Activated CD4-positive, alpha-beta memory T cell treated with anti-CD3 and anti-CD28 coated beads, Interleukin-2, amount 10 ng/mL, durations not matched to agents 7 days and 5 days (primary cell): ENCODE measurements around the gene FGGY. TPM values are rescaled to one million over a fixed set of nuclear protein-coding genes. Genes with fewer than 3 reads are reported as not detected.

Source experiments
- CTCF ChIA-PET: fragments of 350-600 bp; sonication (Branson Sonifier 250); formaldehyde crosslinking; loops from one replicate; lab custom pipeline; 2021; ENCODE audit warnings: antibody characterized with exemption, inconsistent platforms; lab: Charles Lee
- POLR2A ChIA-PET: fragments of 350-600 bp; sonication (Branson Sonifier 250); formaldehyde crosslinking; loops from one replicate; lab custom pipeline; 2021; ENCODE audit warnings: antibody characterized with exemption; lab: Charles Lee
- DNase-seq: peaks from one replicate; pipeline ENCODE4 v3.0.0-alpha.2; 2020
- H3K27ac Mint-ChIP-seq: one replicate; pipeline ENCODE4 v1.8.0; 2021; ENCODE audit warnings: mild to moderate bottlenecking, mixed read lengths
- H3K27me3 Mint-ChIP-seq: one replicate; pipeline ENCODE4 v1.8.0; 2021; ENCODE audit warnings: mixed read lengths
- H3K36me3 Mint-ChIP-seq: one replicate; pipeline ENCODE4 v1.8.0; 2021; ENCODE audit warnings: low read depth, mixed read lengths
- H3K4me1 Mint-ChIP-seq: one replicate; pipeline ENCODE4 v1.8.0; 2021; ENCODE audit warnings: mixed read lengths
- H3K4me3 Mint-ChIP-seq: one replicate; pipeline ENCODE4 v1.8.0; 2021; ENCODE audit warnings: mild to moderate bottlenecking, mixed read lengths
- H3K9me3 Mint-ChIP-seq: one replicate; pipeline ENCODE4 v1.8.0; 2021; ENCODE audit warnings: mixed read lengths
- total RNA-seq, 2 experiments: library from RNA; stranded (reverse); gene quantifications; one replicate each; pipeline ENCODE4 v1.2.3, GENCODE V29; 2021

Gene FGGY
- total RNA-seq, 2 experiments from 2014 or later, result 7.0 to 7.7 TPM

DNA sequence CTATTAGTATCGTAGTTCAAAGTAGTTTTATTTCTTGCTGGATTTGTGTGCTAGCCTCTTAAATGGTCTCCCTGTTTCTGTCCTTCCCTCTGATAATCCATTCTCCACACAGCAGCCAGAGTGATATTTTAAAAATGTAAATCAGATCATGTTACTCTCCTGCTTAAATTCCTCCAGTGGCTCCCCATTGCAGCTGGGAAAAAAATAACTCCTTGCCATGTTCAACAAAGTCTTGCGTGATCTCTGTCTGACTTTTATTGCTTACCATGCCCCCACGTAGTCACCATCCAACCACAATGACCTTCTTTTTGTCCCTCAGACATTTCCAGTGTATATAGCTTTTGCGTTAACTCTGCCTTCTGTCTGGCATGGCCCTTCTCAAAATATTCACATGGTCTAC is 178.8 kb downstream of the FGGY start:
- H3K4me3 Mint-ChIP-seq, result no peak overlapping the region
- H3K9me3 Mint-ChIP-seq, result peaks cover 5% of the 10 kb centered on the region
- no peaks in the 10 kb centered on the region for H3K27me3 Mint-ChIP-seq
- no peak for DNase-seq
- ChIA-PET POLR2A (interaction anchor here (2.3 kb wide), 1 partner anchor 11 kb away, joined by 6 read pairs; no protein-coding TSS in a partner anchor), CTCF (no interaction called here)
- peaks cover 19% of the 10 kb centered on the region for H3K4me1 Mint-ChIP-seq
- peaks cover 7% of the 10 kb centered on the region for H3K36me3 Mint-ChIP-seq
- no peak overlapping the region for H3K27ac Mint-ChIP-seq

DNA sequence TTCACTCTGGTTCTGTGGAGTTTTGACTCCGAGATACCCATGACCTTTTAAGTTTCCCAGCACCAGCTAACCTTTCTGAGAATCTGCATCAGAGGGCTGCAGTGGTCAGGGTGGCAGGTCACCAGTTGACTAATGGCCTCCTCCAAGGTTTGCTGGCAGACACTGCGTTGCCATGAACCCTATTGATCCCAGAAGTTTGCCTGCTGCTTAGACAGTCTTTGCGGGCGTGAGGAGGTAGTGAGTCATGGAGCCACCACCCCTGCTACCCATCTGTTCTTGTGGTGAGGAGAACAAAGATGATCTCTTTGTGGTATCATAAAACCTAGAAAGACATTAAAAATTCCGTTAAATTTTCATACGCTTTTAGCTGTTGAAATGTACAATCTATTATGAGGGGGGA is 180.4 kb downstream of the FGGY start:
- CTCF ChIA-PET, result no interaction called here
- no peak overlapping the region for H3K4me3 Mint-ChIP-seq
- peak; percentile 70 for DNase-seq
- H3K27ac Mint-ChIP-seq, result peak overlapping the region; percentile 28
- no peaks in the 10 kb centered on the region for H3K27me3 Mint-ChIP-seq
- peaks cover 7% of the 10 kb centered on the region for H3K36me3 Mint-ChIP-seq
- POLR2A ChIA-PET, result interaction anchor here (1.0 to 2.3 kb wide), 2 partner anchors 10 to 93 kb away, joined by 3 to 6 read pairs; no protein-coding TSS in a partner anchor
- peaks cover 5% of the 10 kb centered on the region for H3K9me3 Mint-ChIP-seq
- peaks cover 19% of the 10 kb centered on the region for H3K4me1 Mint-ChIP-seq

DNA sequence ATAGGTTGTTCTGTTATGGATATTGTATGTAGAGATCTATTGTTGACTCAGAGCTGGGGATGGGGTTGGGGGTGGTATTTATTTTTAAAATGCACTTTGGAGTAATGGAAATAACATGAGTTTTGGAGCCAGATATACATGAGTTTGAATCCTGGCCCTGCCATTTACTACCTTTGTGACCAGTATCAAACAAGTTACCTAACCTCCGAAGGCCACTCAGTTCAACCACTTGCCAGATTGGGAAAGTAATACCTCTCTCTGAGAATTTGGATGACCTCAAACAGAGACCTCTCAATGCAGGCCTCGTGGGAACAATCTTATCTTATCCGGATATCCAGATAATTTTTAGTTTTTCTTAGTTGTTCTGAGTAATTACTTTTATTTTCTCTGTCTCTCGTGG is 181.0 kb downstream of the FGGY start:
- POLR2A ChIA-PET, result interaction anchor here (1.0 to 2.3 kb wide), 2 partner anchors 9 to 93 kb away, joined by 3 to 6 read pairs; no protein-coding TSS in a partner anchor
- DNase-seq, result no peak
- Mint-ChIP-seq H3K9me3 (peaks cover 2% of the 10 kb centered on the region), H3K27ac (peak overlapping the region; percentile 28), H3K4me1 (peaks cover 19% of the 10 kb centered on the region), H3K36me3 (peaks cover 4% of the 10 kb centered on the region), H3K27me3 (no peaks in the 10 kb centered on the region), H3K4me3 (no peak overlapping the region)
- CTCF ChIA-PET, result no interaction called here

DNA sequence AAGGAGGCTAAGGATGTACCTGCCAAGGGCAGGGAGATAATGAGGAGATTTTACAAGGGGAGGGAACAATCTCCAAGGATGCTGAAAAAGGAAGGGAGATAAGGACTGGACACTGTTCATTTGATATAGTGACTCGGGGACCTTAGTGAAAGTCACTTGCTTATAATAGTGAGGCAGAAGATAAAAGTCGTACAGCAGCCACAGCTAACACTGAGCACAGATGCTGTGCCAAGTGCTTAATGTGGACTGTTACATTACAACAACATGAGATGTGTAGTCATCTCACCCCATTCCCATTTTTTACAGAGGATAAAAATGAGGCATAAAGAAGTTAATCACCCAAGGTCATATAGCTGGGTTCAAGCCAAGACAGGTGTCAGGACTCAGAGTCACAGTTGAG is 181.9 kb downstream of the FGGY start:
- CTCF ChIA-PET, result no interaction called here
- POLR2A ChIA-PET, result no interaction called here
- Mint-ChIP-seq H3K4me3 (no peak overlapping the region), H3K27me3 (no peaks in the 10 kb centered on the region), H3K9me3 (peaks cover 2% of the 10 kb centered on the region), H3K4me1 (peaks cover 23% of the 10 kb centered on the region), H3K27ac (no peak overlapping the region), H3K36me3 (peaks cover 4% of the 10 kb centered on the region)
- no peak for DNase-seq

DNA sequence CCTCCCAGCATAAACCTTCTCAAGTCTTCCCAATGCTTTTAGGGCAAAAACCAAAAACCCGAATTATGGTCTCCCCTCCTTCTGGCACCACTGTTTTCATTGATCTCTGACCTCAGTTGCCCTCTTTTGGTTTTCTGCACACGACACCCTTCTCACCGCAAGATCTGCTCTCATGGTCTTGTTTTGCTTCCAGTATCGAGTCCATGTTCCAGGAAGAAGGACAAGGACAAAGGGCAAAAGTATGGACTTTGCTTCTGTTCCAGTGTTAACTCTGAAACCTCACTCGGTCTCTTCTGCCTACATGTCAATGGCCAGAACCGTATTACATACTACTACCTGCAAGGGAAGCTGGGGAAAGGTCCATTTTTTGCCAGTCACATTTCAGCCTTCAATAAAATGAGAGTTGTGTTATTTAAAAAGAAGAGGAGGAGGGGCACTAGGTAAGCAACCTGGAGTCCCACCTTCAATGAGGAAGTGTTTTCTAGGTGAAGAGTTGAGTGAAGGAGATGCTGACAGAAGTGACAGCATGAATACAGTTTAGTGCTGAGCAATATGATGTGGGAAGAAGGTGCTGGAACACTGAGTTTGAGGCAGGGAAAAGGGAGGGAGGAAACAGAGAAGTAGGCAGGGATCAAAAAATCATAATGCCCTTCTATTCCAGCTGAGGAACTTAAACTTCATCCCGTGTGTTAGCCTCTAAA is 183.4 kb downstream of the FGGY start:
- Mint-ChIP-seq H3K4me1 (peaks cover 29% of the 10 kb centered on the region), H3K4me3 (no peak overlapping the region), H3K27ac (no peak overlapping the region), H3K9me3 (peaks cover 2% of the 10 kb centered on the region), H3K36me3 (peaks cover 4% of the 10 kb centered on the region), H3K27me3 (no peaks in the 10 kb centered on the region)
- POLR2A ChIA-PET, result no interaction called here
- DNase-seq, result no peak
- CTCF ChIA-PET, result no interaction called here

DNA sequence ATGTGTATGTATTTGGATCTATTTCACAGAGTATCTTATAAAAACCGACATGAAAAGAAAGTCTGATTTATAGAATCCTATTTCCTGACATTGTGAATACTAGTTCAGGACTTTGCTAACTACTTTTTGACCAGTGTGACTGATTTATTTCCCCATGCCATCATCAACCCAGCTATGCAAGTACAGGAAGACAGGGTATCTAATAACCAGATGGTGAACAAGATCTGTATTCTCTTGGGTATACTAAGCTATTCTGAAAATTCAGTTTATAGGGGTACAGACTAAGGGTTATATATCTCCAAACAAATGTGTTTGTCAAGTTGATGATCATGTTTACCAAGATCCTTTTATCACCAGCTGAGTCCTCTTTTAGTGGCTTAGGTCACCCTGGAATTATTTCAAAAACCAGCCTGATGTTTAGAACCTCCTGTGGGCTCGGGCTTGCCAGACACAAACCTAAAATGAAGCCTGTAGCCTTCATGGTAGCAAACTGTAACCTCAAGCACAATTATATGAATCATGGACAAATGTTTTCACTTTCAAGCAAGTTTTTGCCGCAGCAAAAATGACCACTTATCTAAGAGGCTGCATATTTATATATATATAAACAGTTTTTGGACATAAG is 185.1 kb downstream of the FGGY start:
- POLR2A ChIA-PET, result no interaction called here
- no peaks in the 10 kb centered on the region for H3K27me3 Mint-ChIP-seq
- H3K4me1 Mint-ChIP-seq, result peaks cover 24% of the 10 kb centered on the region
- H3K4me3 Mint-ChIP-seq, result no peak overlapping the region
- DNase-seq, result no peak
- no peak overlapping the region for H3K27ac Mint-ChIP-seq
- H3K36me3 Mint-ChIP-seq, result no peaks in the 10 kb centered on the region
- H3K9me3 Mint-ChIP-seq, result no peaks in the 10 kb centered on the region
- CTCF ChIA-PET, result no interaction called here

DNA sequence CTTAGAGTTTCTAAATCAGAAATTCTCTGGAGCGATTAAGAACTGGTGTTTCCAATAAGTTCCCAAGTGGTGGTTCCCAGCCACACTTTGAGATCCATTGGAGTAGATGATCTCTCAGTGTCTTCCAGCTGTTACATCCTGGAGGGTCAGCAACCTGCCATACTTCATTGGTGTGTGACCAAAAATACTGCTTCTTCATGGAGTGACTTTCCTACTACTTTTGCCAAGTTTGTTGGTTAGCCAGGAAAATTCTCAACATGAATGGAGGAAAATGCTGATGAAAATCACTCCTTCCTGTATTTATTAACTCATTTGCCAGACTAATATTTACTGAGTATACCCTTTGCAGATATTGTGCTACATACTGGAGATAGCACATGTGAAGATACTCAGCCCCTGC is 186.1 kb downstream of the FGGY start:
- no peaks in the 10 kb centered on the region for H3K36me3 Mint-ChIP-seq
- no peak for DNase-seq
- H3K4me1 Mint-ChIP-seq, result peaks cover 23% of the 10 kb centered on the region
- ChIA-PET POLR2A (no interaction called here), CTCF (no interaction called here)
- no peaks in the 10 kb centered on the region for H3K9me3 Mint-ChIP-seq
- no peak overlapping the region for H3K27ac Mint-ChIP-seq
- H3K27me3 Mint-ChIP-seq, result no peaks in the 10 kb centered on the region
- H3K4me3 Mint-ChIP-seq, result no peak overlapping the region

DNA sequence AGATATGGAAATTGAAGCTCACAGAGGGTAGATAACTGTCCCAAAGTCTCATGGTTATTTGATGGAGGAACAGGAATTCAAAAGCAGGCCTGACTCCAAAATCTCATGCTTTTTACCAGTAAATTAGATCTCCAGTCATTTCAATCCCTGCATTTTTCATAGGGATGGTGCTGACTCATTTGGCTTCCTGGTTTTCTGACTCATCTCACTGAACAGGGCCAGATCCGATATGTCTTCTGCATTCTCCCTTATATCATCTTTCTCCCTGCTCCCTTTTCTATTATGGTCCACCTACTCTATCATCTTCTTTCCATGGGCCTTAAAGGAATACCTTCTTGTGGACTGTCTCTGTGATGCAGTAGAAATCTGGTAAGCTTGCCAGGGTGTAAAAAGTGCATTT is 187.2 kb downstream of the FGGY start:
- H3K36me3 Mint-ChIP-seq, result no peaks in the 10 kb centered on the region
- no peak overlapping the region for H3K27ac Mint-ChIP-seq
- H3K9me3 Mint-ChIP-seq, result no peaks in the 10 kb centered on the region
- DNase-seq, result no peak
- POLR2A ChIA-PET, result interaction anchor here (0.6 kb wide), 1 partner anchor 64 kb away, joined by 3 read pairs; no protein-coding TSS in a partner anchor
- H3K4me3 Mint-ChIP-seq, result no peak overlapping the region
- H3K4me1 Mint-ChIP-seq, result peaks cover 23% of the 10 kb centered on the region
- CTCF ChIA-PET, result interaction anchor here (0.9 kb wide), 1 partner anchor 16 kb away, joined by 3 read pairs; no protein-coding TSS in a partner anchor
- no peaks in the 10 kb centered on the region for H3K27me3 Mint-ChIP-seq

DNA sequence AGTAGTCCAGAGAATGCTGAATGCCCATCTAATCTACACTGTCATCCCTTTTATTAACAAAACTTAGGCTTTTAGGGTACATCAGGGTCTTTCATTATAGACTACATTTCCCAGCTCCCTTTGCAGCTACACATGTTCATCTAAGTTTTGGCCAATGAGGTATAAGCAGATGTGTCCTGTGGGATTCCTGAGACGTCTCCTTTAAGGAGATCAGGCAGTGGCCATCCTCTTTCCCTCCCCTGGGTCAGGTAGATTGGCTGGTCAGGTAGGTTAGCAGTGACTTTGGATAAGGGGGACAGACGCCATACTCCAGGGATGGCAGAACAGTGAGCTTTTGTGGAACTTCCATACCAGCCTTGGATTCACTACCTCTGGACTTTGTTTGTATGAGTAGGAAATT is 188.3 kb downstream of the FGGY start:
- Mint-ChIP-seq H3K27ac (no peak overlapping the region), H3K4me3 (no peak overlapping the region), H3K4me1 (peaks cover 23% of the 10 kb centered on the region), H3K9me3 (no peaks in the 10 kb centered on the region), H3K36me3 (no peaks in the 10 kb centered on the region), H3K27me3 (peaks cover 5% of the 10 kb centered on the region)
- ChIA-PET CTCF (interaction anchor here (0.9 kb wide), 1 partner anchor 14 kb away, joined by 3 read pairs; no protein-coding TSS in a partner anchor), POLR2A (no interaction called here)
- no peak for DNase-seq

DNA sequence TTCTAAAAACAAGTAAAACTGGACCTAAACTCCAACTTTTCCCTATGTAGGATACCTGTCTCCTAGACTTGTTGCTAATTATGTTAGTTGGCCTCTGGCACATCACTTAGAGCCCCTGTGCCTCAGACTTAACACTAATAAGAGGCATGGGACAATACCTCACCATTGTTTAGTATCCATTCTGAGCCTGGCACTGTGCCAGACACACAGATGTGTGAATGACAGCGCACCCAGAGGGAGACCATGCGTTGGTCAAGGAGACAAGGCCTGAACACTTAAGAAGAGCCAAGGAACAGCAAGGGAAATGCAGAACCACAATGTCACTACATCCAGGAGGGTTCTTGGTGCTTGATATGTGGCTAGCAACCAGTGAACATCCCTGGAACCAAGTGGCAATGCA is 189.1 kb downstream of the FGGY start:
- H3K9me3 Mint-ChIP-seq, result no peaks in the 10 kb centered on the region
- ChIA-PET CTCF (no interaction called here), POLR2A (no interaction called here)
- no peak for DNase-seq
- no peaks in the 10 kb centered on the region for H3K36me3 Mint-ChIP-seq
- no peak overlapping the region for H3K27ac Mint-ChIP-seq
- H3K4me1 Mint-ChIP-seq, result peaks cover 23% of the 10 kb centered on the region
- no peak overlapping the region for H3K4me3 Mint-ChIP-seq
- peaks cover 5% of the 10 kb centered on the region for H3K27me3 Mint-ChIP-seq

DNA sequence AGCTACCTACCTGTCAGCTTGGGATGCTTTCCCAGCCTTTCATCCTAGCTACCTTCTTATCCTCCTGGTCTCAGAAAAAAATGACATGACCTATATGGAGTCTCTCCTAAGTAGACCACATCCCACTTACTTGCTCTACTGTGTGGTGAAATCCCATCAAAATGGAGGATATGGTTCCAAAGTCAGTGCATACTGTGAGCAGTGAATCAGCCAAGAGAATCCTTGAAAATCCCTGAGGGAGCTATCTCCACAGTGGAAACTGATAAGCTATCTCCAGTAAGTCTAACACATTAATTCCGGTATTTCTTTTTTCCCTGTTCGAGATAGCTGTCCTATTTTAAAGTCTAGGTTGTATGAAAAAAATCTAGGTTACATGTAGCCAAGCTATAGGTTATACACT is 189.7 kb downstream of the FGGY start:
- Mint-ChIP-seq H3K36me3 (no peaks in the 10 kb centered on the region), H3K4me1 (peaks cover 23% of the 10 kb centered on the region), H3K27ac (no peak overlapping the region), H3K9me3 (no peaks in the 10 kb centered on the region), H3K4me3 (no peak overlapping the region), H3K27me3 (peaks cover 5% of the 10 kb centered on the region)
- POLR2A ChIA-PET, result interaction anchor here (1.3 kb wide), 1 partner anchor 10 kb away, joined by 6 read pairs; no protein-coding TSS in a partner anchor
- CTCF ChIA-PET, result interaction anchor here (0.6 kb wide), 1 partner anchor 748 kb away, joined by 3 read pairs; no protein-coding TSS in a partner anchor
- DNase-seq, result no peak

DNA sequence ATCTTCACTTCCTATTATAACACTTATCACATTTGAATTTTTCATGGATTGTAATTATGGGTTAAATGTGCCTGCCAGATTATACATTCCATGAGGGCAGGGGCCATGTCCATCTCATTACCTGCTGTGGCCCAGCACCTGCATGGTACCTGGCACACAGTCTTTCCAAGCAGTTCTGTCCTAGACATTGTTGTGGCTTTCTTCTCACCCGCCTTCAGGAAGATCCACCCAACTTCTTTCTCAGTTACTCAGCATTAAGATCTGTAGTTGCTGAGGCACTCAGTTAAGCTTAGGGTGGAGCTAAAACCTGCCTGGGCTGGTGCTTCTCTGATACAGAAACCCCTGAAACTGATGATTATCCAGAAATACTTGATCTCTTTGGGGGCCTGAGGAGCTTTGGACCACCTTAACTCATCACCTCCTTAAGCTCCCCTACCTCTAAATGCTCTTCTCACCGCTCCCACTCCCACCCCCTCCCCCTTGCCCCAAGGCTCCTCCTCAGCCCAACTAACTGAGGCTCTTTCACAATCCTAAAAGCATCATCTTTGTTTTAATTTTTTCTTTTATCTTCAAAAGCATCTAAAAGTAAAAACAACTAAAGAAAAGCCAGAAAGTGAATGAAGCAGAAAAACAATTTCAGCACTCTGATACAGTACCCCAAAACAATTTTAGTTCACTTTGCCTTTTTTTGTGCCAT is 190.6 kb downstream of the FGGY start:
- DNase-seq, result no peak
- Mint-ChIP-seq H3K4me1 (peaks cover 23% of the 10 kb centered on the region), H3K27me3 (peaks cover 5% of the 10 kb centered on the region), H3K36me3 (no peaks in the 10 kb centered on the region), H3K4me3 (no peak overlapping the region), H3K27ac (no peak overlapping the region), H3K9me3 (no peaks in the 10 kb centered on the region)
- ChIA-PET POLR2A (interaction anchor here (1.3 kb wide), 1 partner anchor 10 kb away, joined by 6 read pairs; no protein-coding TSS in a partner anchor), CTCF (no interaction called here)

DNA sequence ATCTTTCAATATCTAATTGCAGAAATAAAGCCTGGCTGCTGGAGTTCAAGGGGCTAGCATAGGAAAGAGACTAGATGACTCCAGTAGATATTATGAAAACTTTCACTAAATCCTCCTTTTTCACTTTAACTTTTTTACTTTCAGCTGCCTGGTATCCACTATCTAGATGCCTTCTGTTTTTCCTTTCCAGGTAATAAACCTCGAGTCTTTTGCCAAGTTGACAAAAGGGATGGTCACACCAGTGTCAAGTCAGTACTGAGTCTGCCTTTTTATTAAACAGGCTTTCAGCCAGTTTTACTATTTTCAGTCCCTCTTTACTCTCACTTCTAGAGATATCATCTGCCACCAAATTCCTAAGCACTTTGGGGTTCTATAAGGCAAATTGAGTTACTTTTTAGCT is 195.6 kb downstream of the FGGY start:
- no peak for DNase-seq
- Mint-ChIP-seq H3K9me3 (peaks cover 3% of the 10 kb centered on the region), H3K27me3 (peaks cover 5% of the 10 kb centered on the region), H3K4me3 (no peak overlapping the region), H3K36me3 (no peaks in the 10 kb centered on the region), H3K4me1 (peaks cover 4% of the 10 kb centered on the region), H3K27ac (no peak overlapping the region)
- ChIA-PET POLR2A (no interaction called here), CTCF (no interaction called here)
